ENCODE measurements around the gene C17orf107. TPM values are rescaled to one million over a fixed set of nuclear protein-coding genes. Genes with fewer than 3 reads are reported as not detected.

C17orf107 gene
- total and polyA plus RNA-seq, 2 of the 13 experiments (the other 11 are each of a cell fraction or from before 2014, with no cell fraction given), result 0.20 to 0.59 TPM

- Histone ChIP-seq H3K9ac (ENCODE audit: insufficient read depth, low read depth, low read length) (no peak overlapping the region), H3K4me1 (ENCODE audit: insufficient read depth, low read length) (no peaks in the 10 kb centered on the region), H3K4me2 (ENCODE audit: low read depth, low read length) (no peak overlapping the region), H3K79me2 (ENCODE audit: insufficient read depth, low read length) (no peaks in the 10 kb centered on the region), H4K20me1 (ENCODE audit: insufficient read depth, low read length) (no peaks in the 10 kb centered on the region), H3K9me3 (ENCODE audit: low read length) (no peaks in the 10 kb centered on the region), H3K36me3 (replicated peaks in 1 of 2; ENCODE audit: control insufficient read depth in 1 of 2, insufficient read depth in 2 of 2, low read length in 2 of 2) (peaks cover 16 to 51% of the 10 kb centered on the region in 2 experiments), H3K27ac (ENCODE audit: extremely low read length, insufficient read depth, low read length) (no peak overlapping the region), H3K27me3 (ENCODE audit: control insufficient read depth in 1 of 2, insufficient read depth in 2 of 2, low read length in 2 of 2) (no peaks in the 10 kb centered on the region), H2AFZ (ENCODE audit: low read length) (no peak overlapping the region), H3K4me3 (replicated peaks in 1 of 3; ENCODE audit: insufficient read depth in 1 of 3, low read depth in 2 of 3, low read length in 3 of 3) (no peak overlapping the region)
- TF ChIP-seq FOXM1 (CRISPR knock-in tag; IDR thresholded peaks at IDR 0.05) (no peak), ZNF354B (CRISPR knock-in tag; IDR thresholded peaks at IDR 0.05) (no peak), ZSCAN12 (CRISPR knock-in tag; IDR thresholded peaks at IDR 0.05) (no peak)
- CTCF ChIA-PET (ENCODE audit: low intra/inter-chr PET ratio, low total read pairs), result no interaction called here
- in situ Hi-C loops (cut with HindIII; ENCODE audit: extremely low pct_ligation_motif_present, low pct_unique_long_range_greater_than_20kb) (no loop called here), intact Hi-C loops (cut with micrococcal nuclease; ENCODE audit: unreplicated experiment) (no loop called here)
- POLR2A ChIA-PET, result no interaction called here
- 98% methylated on average over 4 of the region's 4 CpGs for WGBS (ENCODE audit: low lambda C conversion rate)
- DNase-seq (ENCODE audit: low spot score), result no peak
- BruUV-seq (replicated peaks), result no TSS peak
- no peak for ATAC-seq
- FAIRE-seq, result no peak
Observed at GRCh38 chr17:4879601-4880000, 19.7 kb upstream of the C17orf107 start.

DNA sequence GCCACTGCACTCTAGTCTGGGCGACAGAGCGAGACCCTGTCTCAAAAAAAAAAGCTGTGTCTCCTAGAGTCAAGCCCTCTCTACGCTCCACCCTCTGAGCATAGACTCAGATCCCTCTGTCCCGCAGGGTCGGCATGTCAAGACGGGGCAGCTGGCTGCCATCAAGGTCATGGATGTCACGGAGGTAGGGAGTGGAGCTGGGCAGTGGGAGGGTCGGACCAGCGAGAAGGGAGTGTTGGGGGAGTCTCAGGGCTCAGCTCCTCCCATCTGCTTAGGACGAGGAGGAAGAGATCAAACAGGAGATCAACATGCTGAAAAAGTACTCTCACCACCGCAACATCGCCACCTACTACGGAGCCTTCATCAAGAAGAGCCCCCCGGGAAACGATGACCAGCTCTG lies 18.5 kb upstream of the C17orf107 start:
- Histone ChIP-seq H3K4me1 (ENCODE audit: insufficient read depth, low read length) (no peaks in the 10 kb centered on the region), H3K4me3 (replicated peaks in 1 of 3; ENCODE audit: insufficient read depth in 1 of 3, low read depth in 2 of 3, low read length in 3 of 3) (no peak overlapping the region), H3K4me2 (ENCODE audit: low read depth, low read length) (no peak overlapping the region), H2AFZ (ENCODE audit: low read length) (no peak overlapping the region), H3K9ac (ENCODE audit: insufficient read depth, low read depth, low read length) (no peak overlapping the region), H3K9me3 (ENCODE audit: low read length) (no peaks in the 10 kb centered on the region), H4K20me1 (ENCODE audit: insufficient read depth, low read length) (no peaks in the 10 kb centered on the region), H3K79me2 (ENCODE audit: insufficient read depth, low read length) (no peaks in the 10 kb centered on the region), H3K27me3 (ENCODE audit: control insufficient read depth in 1 of 2, insufficient read depth in 2 of 2, low read length in 2 of 2) (no peaks in the 10 kb centered on the region), H3K36me3 (replicated peaks in 1 of 2; ENCODE audit: control insufficient read depth in 1 of 2, insufficient read depth in 2 of 2, low read length in 2 of 2) (peaks cover 27 to 58% of the 10 kb centered on the region in 2 experiments), H3K27ac (ENCODE audit: extremely low read length, insufficient read depth, low read length) (no peak overlapping the region)
- intact Hi-C loops (cut with micrococcal nuclease; ENCODE audit: unreplicated experiment) (loop anchor here (10.0 kb wide), 2 partner anchors 46 to 316 kb away; partner anchors contain the start of genes GGT6 and MINK1), in situ Hi-C loops (cut with HindIII; ENCODE audit: extremely low pct_ligation_motif_present, low pct_unique_long_range_greater_than_20kb) (loop anchor here (5.0 kb wide), 2 partner anchors 74 to 149 kb away; partner anchors contain the start of genes MED11 and PLD2)
- 94% methylated on average over 15 of the region's 15 CpGs for WGBS (ENCODE audit: low lambda C conversion rate)
- no peak for ATAC-seq
- FAIRE-seq, result no peak
- CTCF ChIA-PET (ENCODE audit: low intra/inter-chr PET ratio, low total read pairs), result interaction anchor here (2.1 kb wide), 1 partner anchor 66 kb away, joined by 6 read pairs; no protein-coding TSS in a partner anchor
- TF ChIP-seq EP300 (IDR thresholded peaks at IDR 0.05; ENCODE audit: low read depth in 2 of 2, low read length in 2 of 2), result no peak
- no peak for TF ChIP-seq EP300 (CRISPR knock-in tag; IDR thresholded peaks at IDR 0.05; ENCODE audit: borderline replicate concordance)
- POLR2A ChIA-PET, result no interaction called here
- no peak for DNase-seq (ENCODE audit: low spot score)
- no TSS peak for BruUV-seq (replicated peaks)

Measured in HepG2 (cell line).